ENCODE data around the gene VAMP1. TPM values are rescaled to one million over a fixed set of nuclear protein-coding genes. Genes with fewer than 3 reads are reported as not detected.
"Not testable (repeated sequence)": the region's sequence is repeated elsewhere in the genome, so short reads cannot be mapped to it uniquely, and the experiment has no call there.

The VAMP1 gene
- total RNA-seq, 4 donors from 2014 or later, result 2.6 to 23.1 (median 17.7) TPM

DNA sequence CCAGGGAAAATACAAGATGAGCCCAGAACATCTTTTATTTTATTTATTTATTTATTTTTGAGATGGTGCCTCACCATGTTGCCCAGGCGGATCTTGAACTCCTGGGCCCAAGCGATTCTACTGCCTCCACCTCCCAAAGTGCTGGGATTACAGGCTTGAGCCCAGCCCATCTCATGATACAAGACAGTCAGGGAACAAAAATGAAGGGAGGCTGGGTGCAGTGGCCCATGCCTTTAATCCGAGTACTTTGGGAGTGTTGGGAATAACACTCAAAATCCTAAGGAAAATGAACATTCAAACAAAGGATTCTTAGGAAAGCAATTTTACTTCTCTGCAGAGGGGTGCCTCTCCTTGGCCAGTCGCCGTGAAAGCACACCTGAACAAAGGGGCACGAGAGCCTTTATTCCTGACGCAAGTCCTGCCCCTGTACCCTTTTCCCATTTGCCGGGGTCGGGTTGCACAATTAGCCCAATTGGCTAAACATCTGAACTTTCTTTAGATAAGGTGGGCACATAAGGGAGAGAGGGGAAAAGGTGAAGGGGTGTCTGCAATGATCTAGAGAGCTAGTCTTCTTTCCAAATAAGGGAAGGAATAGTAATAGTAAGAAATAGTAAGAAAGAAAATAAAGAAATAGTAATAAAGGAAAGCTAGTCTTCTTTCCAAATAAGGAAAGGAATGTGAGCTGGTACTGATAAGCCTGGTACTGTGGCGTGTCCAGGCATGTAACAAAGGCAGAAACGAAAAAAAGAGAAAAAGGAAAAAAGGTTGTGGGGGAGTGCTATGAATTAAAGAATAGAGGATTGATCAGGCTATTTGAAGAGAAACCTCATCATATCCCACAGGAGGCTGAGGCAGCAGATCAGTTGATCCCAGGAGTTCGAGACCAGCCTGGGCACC, 36.9 kb upstream of the VAMP1 start:
- Histone ChIP-seq H3K4me1 (no peaks in the 10 kb centered on the region), H3K36me3 (peaks cover 0 to 9% (median 3%) of the 10 kb centered on the region in 4 donors), H3K27me3 (no peaks in the 10 kb centered on the region), H3K9me3 (no peaks in the 10 kb centered on the region), H3K4me3 (no peak overlapping the region), H3K27ac (no peak overlapping the region)
- 90 to 93% methylated on average over 10 to 12 of the region's 12 CpGs for WGBS, 2 donors (ENCODE audit: low coverage in 1 of 2)
- in situ Hi-C loops (cut with MboI; ENCODE audit: low pct_ligation_motif_present in 1 of 4, low pct_unique_long_range_greater_than_20kb in 1 of 4, low sequenced_read_pairs in 3 of 4) (no loop called here), intact Hi-C loops (cut with DNase I; ENCODE audit: low total_unique reads) (no loop called here)
- DNase-seq, result no peak
- TF ChIP-seq POLR2AphosphoS5 (IDR thresholded peaks at IDR 0.05) (no peak), POLR2A (IDR thresholded peaks at IDR 0.05) (no peak), EP300 (IDR thresholded peaks at IDR 0.05; ENCODE audit: low read depth) (no peak)
- TF ChIP-seq, protein P1, sequence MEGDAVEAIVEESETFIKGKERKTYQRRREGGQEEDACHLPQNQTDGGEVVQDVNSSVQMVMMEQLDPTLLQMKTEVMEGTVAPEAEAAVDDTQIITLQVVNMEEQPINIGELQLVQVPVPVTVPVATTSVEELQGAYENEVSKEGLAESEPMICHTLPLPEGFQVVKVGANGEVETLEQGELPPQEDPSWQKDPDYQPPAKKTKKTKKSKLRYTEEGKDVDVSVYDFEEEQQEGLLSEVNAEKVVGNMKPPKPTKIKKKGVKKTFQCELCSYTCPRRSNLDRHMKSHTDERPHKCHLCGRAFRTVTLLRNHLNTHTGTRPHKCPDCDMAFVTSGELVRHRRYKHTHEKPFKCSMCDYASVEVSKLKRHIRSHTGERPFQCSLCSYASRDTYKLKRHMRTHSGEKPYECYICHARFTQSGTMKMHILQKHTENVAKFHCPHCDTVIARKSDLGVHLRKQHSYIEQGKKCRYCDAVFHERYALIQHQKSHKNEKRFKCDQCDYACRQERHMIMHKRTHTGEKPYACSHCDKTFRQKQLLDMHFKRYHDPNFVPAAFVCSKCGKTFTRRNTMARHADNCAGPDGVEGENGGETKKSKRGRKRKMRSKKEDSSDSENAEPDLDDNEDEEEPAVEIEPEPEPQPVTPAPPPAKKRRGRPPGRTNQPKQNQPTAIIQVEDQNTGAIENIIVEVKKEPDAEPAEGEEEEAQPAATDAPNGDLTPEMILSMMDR (IDR thresholded peaks at IDR 0.05), result no peak

DNA sequence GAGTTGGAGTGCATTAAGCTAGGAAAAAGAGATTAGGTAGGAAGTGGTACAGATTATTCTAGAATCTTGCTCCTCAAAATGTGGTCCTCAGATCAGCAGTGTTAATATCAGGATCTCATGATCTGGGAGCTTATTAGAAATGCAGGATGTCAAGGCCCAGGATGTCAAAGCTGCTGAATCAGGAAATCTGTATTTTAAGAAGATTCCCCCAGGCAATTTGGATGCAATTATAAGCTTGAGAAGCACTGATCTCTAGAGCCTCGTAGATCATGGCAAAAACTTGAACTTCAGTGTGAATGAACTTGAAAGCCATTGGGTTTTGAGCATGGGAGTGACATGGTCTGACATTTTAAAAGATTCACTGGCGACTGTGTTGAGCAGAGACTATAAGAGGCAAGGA, 30.0 kb upstream of the VAMP1 start:
- peaks cover 0 to 5% (median 0%) of the 10 kb centered on the region in 4 donors for H3K36me3 ChIP-seq
- in situ Hi-C loops (cut with MboI; ENCODE audit: low pct_ligation_motif_present in 1 of 4, low pct_unique_long_range_greater_than_20kb in 1 of 4, low sequenced_read_pairs in 3 of 4) (no loop called here), intact Hi-C loops (cut with DNase I; ENCODE audit: low total_unique reads) (no loop called here)
- no peaks in the 10 kb centered on the region for H3K9me3 ChIP-seq
- no peak for DNase-seq
- TF ChIP-seq, protein P1 (IDR thresholded peaks at IDR 0.05), result no peak
- no peak for TF ChIP-seq POLR2A (IDR thresholded peaks at IDR 0.05)
- no peak for TF ChIP-seq EP300 (IDR thresholded peaks at IDR 0.05; ENCODE audit: low read depth)
- TF ChIP-seq POLR2AphosphoS5 (IDR thresholded peaks at IDR 0.05), result no peak
- H3K27me3 ChIP-seq, result no peaks in the 10 kb centered on the region
- peaks cover 0 to 3% (median 2%) of the 10 kb centered on the region in 4 donors for H3K4me1 ChIP-seq
- H3K27ac ChIP-seq, result no peak overlapping the region
- WGBS, 2 donors (ENCODE audit: low coverage in 1 of 2), result 92 to 100% methylated on average over 1 to 2 of the region's 2 CpGs
- H3K4me3 ChIP-seq, result no peak overlapping the region

DNA sequence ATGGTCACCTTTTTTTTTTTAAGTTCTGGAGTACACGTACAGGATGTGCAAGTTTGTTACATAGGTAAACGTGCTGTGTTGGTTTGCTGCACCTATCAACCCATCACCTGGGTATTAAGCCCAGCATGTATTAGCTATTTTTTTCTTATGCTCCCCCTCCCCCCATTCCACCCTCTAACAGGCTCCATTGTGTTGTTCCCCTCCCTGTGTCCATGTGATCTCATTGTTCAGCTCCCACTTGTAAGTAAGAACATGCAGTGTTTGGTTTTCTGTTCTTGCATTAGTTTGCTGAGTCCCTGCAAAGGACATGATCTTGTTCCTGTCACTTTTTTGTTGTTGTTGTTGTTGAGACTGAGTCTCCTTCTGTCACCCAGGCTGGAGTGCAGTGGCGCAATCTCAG, 26.8 kb upstream of the VAMP1 start:
- H3K27me3 ChIP-seq; H3K9me3 ChIP-seq; in situ Hi-C loops (cut with MboI; ENCODE audit: low pct_ligation_motif_present in 1 of 4, low pct_unique_long_range_greater_than_20kb in 1 of 4, low sequenced_read_pairs in 3 of 4); H3K4me3 ChIP-seq; H3K27ac ChIP-seq; intact Hi-C loops (cut with DNase I; ENCODE audit: low total_unique reads); DNase-seq; H3K36me3 ChIP-seq: not testable (repeated sequence)
- WGBS, 2 donors (ENCODE audit: low coverage in 1 of 2), result 38 to 82% methylated on average over 2 to 3 of the region's 3 CpGs
- H3K4me1 ChIP-seq, result peaks cover 8 to 20% (median 18%) of the 10 kb centered on the region in 4 donors

DNA sequence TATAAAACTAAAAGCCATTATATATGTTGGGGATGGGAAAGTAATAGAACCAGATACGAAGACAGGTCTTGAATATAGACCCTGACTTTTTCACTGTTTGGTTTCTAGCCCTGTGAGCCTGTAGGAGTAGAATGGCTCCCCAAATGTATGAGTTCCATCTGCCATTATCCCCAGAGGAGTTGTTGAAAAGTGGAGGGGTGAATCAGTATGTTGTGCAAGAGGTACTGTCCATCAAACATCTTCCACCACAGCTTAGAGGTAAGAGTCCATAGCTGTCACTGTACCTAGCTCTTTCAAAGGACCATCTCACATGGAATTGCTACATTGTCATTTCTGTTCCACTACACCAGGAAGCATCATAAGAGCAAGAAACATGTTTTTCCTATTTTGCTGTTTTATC, 24.5 kb upstream of the VAMP1 start:
- H3K27ac ChIP-seq, result peak overlapping the region in 1 of 4 donors; percentile 97
- TF ChIP-seq, protein P1 (IDR thresholded peaks at IDR 0.05), result no peak
- no peak for TF ChIP-seq POLR2AphosphoS5 (IDR thresholded peaks at IDR 0.05)
- TF ChIP-seq POLR2A (IDR thresholded peaks at IDR 0.05), result no peak
- TF ChIP-seq EP300 (IDR thresholded peaks at IDR 0.05; ENCODE audit: low read depth), result no peak
- intact Hi-C loops (cut with DNase I; ENCODE audit: low total_unique reads), result no loop called here
- DNase-seq, result no peak
- 43 to 71% methylated on average over 1 of the region's 1 CpG for WGBS, 2 donors (ENCODE audit: low coverage in 1 of 2)
- H3K27me3 ChIP-seq, result no peaks in the 10 kb centered on the region
- no peaks in the 10 kb centered on the region for H3K9me3 ChIP-seq
- H3K4me3 ChIP-seq, result peak overlapping the region in 2 of 4 donors; percentile 52 to 77
- in situ Hi-C loops (cut with MboI; ENCODE audit: low pct_ligation_motif_present in 1 of 4, low pct_unique_long_range_greater_than_20kb in 1 of 4, low sequenced_read_pairs in 3 of 4), result no loop called here
- H3K4me1 ChIP-seq, result peaks cover 13 to 27% (median 22%) of the 10 kb centered on the region in 4 donors
- H3K36me3 ChIP-seq, result peaks cover 0 to 5% (median 0%) of the 10 kb centered on the region in 4 donors

All from transverse colon (tissue), 4 donors.